NCI-H1092 treated with DMSO at 0.1 percent for 48 hours (cell line): Measurements from ENCODE around the gene SCAMP4.
"Not testable (repeated sequence)": the region's sequence is repeated elsewhere in the genome, so short reads cannot be mapped to it uniquely, and the experiment has no call there.

Source experiments
- DNase-seq: peaks from one replicate; lab custom pipeline; 2025; lab: John Stamatoyannopoulos, UW

Gene SCAMP4

DNA sequence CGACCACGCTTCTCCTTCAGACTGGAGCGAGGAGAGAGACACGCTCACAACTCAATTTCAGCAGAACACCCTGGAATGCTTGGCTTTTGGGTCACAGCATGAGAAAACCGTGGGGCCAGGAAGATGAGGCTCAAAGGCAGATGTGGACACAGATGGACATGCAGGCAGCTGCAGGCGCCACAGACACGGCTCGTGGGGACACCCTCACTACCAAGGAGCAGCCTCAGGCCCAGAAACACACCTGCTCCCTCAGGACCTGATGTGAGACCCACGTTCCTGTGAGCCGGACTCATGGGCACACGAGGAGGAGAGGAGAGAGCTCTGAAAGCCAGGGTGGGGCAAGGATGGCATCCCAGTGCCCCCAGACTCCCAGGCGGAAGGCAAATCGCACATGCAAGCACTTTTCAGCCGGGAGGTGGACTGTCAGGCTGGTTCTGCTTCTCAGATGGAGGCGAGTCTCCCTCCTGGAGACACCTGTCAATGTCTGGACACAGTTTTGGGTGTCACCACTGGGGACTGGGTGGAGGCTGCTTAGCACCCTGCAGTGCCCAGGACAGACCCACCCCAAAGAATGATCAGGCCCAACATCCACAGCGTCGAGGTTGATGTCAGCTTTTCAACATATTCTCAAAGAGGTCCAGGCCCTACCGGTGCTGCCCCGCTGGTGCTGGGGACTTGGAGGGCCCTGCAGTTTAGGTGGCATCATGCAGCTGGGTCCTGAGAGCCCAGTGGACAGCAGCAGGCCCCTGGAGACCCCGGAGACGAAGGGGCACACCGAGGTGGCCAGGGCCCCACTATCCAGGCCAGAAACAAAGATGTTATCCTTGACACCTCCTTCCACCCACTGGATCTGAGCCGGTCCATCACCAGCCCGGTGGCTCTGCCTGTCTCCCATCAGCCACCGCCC is 22.2 kb upstream of the SCAMP4 start:
- DNase-seq = no peak

DNA sequence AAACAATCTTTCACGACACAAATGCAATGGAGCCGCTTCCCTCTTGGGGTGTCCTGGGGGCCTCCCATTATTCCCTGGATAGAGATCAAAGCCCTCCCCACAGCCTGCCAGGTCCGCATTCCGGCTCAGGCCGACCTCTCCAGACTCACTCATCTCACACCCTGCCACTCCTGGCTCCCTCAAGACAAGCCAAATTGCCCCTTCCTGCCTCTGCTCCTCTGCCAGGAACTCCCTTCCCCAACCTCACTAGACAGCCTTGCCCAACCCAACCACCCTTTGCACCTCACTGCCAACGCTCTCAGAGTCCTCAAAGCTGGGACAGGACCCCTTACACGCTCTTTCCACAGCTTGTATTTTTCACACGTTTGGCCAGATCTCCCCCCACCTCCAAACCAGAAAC is 21.4 kb upstream of the SCAMP4 start:
- DNase-seq = no peak

- DNase-seq = no peak
Measured at GRCh38 chr19:1884291-1884718, 20.9 kb upstream of the SCAMP4 start.

DNA sequence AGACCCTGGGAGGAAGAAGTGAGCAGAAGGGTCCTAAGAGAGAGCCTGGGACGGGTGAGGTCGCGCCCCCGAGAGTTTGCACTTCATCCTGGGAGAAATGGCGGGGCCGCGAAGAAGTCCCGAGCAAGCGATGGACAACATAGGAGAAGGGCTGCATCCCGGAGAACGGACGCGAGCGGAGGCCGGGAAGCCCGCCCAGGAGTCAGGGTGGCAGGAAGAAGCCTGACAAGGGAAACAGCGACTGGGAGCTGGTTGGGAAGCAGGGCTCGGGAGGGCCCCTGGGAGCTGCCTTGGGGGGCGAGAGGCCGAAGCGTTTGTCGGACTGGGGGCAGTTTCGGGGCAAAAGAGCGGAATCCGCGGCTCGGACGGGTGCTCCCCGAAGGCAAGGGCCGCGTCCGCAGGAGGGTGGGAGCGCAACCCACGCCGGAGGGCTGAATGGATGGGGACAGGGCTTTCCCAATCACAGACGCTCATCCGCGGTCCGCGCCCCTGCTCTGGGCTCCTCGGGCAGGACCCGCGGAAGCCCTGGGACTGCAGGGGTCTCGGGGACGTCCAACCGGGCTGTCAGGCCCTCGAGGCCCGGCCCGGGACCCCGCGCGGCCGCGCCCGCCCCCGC is 20.4 kb upstream of the SCAMP4 start:
- no peak for DNase-seq

DNA sequence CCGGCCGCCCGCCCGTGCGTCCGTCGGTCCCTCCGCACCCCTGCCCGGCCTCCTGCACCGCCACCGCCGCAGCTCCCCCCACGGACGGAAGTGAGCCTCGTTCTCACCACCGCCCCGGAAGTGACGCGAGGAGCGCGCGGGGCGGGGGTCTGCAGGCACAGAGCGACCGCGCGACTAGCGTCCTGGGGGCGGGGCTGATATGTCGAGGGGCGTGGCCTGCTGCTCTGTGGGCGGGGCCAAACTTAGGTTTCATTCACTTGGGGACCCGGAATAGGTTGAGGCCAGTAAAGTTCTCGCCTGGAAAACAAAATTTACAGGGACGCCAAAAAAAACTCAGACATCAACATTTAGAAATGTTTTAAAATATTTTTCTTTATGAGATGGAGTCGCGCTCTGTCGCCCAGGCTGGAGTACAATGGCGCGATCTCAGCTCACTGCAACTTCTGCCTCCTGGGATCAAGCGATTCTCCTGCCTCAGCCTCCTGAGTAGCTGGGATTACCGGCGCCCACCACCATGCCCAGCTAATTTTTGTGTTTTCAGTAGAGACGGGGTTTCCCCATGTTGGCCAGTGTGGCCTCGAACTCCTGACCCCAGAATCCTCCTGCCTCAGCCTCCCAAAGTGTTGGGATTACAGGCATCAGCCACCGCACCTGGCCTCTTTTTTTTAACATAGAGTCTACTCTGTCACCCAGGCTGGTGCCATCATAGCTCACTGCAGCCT is 19.6 kb upstream of the SCAMP4 start, which contains the start of gene ABHD17A:
Gene ABHD17A (minus strand): TSS at position 99 of the 722 bp plus-strand sequence. CDS start 3,930 bp downstream, outside the sequence.
- DNase-seq = peak; percentile 84

DNA sequence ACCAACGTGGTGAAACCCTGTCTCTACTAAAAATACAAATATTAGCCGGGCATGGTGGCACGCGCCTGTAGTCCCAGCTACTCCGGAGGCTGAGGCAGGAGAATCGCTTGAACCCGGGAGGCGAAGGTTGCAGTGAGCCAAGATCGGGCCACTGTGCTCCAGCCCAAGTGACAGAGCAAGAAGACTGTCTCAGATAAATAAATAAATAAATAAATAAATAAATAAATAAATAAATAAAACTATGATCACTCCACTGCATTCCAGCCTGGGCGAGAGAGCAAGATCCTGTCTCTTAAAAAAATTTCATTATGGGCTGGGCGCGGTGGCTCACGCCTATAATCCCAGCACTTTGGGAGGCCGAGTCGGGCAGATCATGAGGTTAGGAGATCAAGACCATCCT is 18.8 kb upstream of the SCAMP4 start:
- not testable (repeated sequence) for DNase-seq

DNA sequence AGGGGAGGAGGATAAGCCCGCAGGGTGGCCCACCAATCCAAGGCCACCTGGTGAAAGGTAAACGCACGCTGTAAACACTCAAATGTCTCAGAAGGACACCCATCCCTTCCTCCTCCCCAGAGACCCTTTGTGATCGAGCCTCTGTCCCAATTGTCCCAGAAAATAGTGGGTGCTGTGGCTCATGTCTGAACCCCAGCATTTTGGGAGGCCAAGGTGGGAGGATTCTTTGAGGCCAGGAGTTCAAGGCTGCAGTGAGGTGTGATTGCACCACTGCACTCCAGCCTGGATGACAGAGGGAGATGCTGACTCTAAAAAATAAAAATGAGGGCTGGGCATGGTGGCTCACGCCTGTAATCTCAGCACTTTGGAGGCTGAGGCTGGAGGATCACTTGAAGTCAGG is 16.8 kb upstream of the SCAMP4 start:
- no peak for DNase-seq

DNA sequence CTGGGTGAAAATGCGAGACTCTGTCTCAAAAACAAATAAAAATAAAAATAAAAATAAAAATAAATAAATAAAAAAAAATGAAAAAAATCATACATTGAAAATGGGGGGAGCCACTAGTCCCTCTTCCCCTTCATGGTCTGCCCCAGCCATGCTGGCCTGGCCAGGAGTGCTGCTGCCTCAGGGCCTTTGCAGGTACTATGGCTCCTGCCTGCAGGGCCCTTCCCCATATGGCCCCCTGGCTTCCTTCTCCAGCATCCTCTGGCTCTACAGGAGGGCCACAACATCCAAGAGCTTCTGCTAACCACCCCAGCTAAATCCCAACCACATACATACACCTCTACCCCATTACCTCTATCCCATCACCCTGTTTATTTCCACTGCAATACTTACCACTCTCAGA is 15.3 kb upstream of the SCAMP4 start:
- DNase-seq = no peak

GRCh38 chr19:1893791-1894190 is 11.4 kb upstream of the SCAMP4 start:
- no peak for DNase-seq

DNA sequence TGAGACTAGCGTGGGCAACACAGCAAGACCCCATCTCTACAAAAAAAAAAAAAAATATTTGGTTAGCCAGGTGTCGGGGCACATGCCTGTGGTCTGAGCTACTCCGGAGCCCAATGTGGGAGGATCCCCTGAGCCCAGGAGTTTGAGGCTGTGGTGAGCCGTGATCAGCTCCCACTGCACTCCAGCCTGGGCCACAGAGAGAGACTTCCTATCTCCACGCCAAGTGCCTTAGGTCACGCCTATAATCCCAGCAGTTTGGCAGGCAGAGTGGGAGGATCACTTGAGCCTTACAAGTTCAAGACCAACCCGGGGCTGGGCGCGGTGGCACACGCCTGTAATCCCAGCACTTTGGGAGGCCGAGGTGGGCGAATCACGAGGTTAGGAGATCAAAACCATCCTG is 8.7 kb upstream of the SCAMP4 start:
- no peak for DNase-seq

DNA sequence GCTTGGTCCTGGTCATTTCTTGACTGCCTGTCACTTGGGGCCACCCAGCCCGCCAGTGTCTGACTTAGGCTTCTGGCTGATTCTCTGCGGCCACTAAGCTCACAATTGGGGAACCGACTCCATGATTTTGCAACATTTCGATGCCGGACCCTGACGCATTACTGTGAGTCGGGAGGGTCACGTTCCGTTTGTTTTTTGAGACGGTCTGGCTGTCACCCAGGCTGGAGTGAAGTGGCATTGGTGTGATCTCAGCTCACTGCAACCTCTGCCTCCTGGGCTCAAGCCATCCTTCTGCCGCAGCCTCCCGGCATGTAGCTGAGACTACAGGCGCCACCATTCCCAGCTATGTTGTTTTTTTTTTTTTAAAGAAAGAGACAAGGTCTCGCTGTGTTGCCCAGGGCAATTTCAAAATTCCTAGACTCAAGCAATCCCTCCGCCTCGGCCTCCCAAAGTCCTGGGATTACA is 3.2 kb upstream of the SCAMP4 start:
- no peak for DNase-seq

DNA sequence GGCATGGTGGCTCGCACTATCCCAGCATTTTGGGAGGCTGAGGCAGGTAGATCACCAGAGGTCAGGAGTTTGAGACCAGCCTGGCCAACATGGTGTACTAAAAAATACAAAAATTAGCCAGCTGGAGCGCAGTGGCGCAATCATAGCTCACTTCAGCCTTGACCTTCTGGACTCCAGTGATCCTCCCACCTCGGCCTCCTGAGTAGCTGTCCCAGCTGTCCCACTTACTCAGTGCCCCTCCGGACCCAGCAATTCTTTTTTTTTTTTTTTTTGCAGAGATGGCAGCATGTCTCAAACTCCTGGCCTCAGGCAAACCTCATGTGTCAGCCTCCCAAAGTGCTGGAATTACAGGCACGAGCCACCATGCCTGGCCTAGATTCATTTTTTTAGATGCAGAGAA is 2.3 kb upstream of the SCAMP4 start:
- no peak for DNase-seq

- DNase-seq = no peak
Measured at GRCh38 chr19:1904860-1905109, 414 bp upstream of the SCAMP4 start.

GRCh38 chr19:1905863-1906375 is 720 bp downstream of the SCAMP4 start:
- no peak for DNase-seq

DNA sequence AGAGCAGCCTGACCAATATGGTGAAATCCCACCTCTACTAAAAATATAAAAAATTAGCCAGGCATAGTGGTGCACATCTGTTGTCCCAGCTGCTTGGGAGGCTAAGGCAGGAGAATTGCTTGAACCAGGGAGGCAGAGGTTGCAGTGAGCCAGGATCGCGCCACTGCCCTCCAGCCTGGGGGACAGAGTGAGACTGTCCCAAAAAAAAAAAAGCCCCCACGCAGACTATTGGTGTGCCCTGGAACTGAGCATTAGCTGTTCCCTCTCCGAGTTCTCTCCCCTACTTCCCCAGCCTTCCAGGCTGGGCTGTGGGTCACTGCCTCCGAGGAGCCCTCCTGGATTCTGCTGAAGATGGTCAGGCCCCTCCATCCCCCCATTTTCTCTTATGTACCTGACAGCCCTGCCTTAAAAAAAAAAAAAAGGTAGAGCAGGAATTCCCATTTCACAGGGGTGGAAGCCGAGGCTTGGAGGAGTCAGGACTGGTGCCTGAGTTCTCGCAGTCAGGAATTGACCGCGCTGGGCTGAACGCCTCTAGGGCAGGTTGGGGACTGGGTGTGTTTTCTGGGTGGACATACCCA is 1.9 kb downstream of the SCAMP4 start:
- no peak for DNase-seq

DNA sequence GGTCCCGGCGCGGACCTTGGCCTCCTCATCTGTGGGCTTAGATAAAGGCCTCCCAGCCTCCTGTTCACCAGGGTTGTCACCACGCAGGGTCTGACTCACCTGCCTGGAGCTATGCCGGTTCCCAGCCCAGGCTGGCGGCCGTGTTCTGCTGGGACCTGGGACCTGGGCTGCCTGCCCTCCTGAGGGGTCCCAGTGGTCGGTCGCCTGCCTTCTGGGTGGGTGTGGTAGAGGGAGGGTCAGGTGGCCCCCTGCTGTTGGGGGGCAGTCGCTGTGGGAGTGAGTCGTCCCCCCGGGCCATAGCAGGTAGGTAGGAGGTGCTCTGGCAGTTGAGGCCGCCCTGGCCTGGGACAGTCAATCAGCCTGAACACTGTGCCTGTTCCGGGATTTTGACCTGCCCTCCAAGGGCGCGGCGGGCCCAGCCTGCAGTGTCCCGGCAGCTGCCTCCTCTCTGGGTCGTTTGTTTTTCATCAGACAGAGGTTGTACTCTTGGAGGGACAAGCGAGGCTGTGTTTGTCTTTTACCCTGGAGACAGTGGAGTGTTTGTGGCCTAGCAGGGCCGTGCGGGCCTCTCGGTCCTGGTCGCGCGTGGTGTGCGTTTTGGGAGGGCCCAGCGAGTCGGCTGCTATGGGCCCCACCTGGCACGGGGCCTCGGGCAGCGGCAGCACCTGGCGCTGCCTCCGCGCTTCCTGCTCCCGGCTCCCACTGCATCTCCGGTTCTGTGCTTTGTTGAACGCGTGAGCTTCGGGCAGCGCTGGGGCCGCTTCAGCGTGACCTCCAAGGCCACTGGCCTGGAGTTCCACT is 2.6 kb downstream of the SCAMP4 start:
- DNase-seq = no peak

- DNase-seq = no peak
Measured at GRCh38 chr19:1908364-1908678, 3.1 kb downstream of the SCAMP4 start.

DNA sequence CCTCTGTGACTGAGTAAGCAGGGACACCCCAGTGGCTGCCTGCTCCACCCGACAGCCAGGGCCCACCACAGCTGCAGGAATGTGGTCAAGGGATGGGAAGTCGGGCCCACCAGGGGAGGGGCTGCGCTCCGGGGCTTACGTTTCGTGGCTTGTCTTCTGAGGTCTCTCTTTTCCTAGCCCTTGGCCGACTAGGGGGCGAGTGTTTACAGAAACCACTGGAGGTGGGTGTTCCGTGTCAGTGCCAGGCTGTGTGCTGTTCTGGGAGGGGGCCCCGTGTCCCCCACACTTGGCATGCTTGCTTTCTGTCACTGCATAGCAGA is 4.5 kb downstream of the SCAMP4 start:
- DNase-seq = no peak

DNA sequence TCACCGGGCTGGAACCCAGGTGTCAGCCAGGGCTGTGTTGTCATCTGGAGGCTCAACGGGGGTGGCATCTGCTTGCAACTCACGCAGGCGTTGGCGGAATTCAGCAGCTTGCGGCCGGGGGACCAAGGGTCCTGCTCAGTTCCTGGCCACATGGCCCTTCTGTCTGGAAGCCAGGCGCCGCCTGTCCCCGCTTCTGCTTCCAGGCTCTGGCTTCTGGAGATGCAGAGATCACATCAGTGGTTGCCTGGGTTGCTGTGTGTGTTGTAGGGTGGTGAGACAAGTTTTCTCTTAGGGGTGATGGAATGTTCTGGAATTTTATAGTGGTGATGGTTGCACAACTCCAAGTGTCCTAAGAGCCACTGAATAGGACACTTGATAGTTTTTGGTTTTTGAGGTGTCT is 5.0 kb downstream of the SCAMP4 start:
- no peak for DNase-seq

DNA sequence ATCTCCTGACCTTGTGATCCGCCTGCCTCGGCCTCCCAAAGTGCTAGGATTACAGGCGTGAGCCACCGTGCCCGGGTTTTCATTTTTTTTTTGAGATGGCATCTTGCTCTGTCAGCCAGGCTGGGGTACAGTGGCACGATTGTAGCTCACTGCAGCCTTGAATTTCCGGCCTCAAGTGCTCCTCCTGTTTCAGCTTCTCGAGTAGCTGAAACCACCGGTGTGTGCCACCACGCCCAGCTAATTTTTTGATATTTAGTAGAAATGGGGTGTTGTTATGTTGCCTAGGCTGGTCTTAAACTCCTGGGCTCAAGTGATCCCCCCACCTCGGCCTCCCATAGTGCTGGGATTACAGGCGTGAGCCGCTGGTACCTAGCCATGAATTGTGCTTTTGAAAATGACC is 5.9 kb downstream of the SCAMP4 start:
- DNase-seq = no peak

GRCh38 chr19:1911995-1912394 is 6.8 kb downstream of the SCAMP4 start:
- no peak for DNase-seq
